HG02798 (cell line): ENCODE measurements around the gene OPN5.

Experiments used
- ATAC-seq: cut with Tn5 transposase; IDR thresholded peaks from one replicate; pipeline ENCODE4 v1.9.1; 2021; ENCODE audit warnings: mild to moderate bottlenecking; ENCODE audit not compliant: unreplicated experiment, poor library complexity

OPN5 gene

GRCh38 chr6:47852727-47853126, 70.9 kb downstream of the OPN5 start:
- ATAC-seq, result no peak

GRCh38 chr6:47853766-47854165, 71.9 kb downstream of the OPN5 start:
- ATAC-seq, result no peak

- ATAC-seq, result no peak
These were observed 73.1 kb downstream of the OPN5 start for GRCh38 chr6:47854971-47855370.

- no peak for ATAC-seq
These were observed 77.3 kb downstream of the OPN5 start for GRCh38 chr6:47859175-47859574.

GRCh38 chr6:47862731-47863130, 80.9 kb downstream of the OPN5 start:
- ATAC-seq, result no peak

- ATAC-seq, result no peak
These were observed 83.4 kb downstream of the OPN5 start for GRCh38 chr6:47865206-47865605.

- no peak for ATAC-seq
These were observed 93.8 kb downstream of the OPN5 start for GRCh38 chr6:47875593-47875992.
